ENCODE results near the gene ITGAX.
"Not testable (repeated sequence)": the region's sequence is repeated elsewhere in the genome, so short reads cannot be mapped to it uniquely, and the experiment has no call there.

ITGAX gene

DNA sequence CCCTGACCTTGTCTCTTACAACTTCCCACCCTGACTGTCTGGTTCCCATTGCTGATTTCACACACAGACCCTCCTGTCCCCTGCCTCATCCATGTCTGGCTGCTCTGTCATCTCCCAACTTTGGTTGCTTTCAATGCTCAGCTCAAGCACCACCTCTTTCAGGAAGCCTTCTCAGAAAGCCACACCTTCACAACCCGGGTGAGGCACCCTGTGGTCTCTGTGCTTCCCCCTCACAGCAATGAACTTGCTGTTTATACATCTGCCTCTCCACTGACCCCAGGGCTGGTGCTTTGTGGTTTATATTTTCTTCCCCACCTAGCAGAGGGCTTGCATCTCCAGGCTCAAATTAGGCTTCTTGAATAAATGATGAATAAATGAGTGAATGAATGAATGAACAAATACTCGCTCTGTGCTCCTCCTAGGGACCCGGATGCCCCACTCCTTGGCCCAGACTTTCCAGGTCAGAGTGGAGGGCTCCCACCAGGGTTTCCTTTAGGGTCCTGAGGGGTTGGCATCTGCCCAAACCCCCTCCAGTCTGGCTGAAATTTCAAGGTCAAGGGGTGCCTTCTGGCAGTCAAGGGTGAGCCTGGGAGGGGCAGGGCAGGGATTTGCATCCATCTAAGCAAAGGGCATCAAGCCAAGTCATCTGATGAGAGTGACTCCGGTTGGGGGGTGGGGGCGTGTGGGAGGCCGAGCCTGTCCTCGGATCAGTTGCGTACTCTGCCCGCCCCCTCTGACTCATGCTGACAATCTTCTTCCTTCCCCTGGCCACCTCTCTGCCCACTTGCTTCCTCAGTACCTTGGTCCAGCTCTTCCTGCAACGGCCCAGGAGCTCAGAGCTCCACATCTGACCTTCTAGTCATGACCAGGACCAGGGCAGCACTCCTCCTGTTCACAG is at the start of gene ITGAX:
Gene ITGAX, plus strand, starts transcription at position 783 of the 898 bp plus-strand sequence. Its CDS starts 79 bp downstream, at position 862.
- FAIRE-seq, result no peak

DNA sequence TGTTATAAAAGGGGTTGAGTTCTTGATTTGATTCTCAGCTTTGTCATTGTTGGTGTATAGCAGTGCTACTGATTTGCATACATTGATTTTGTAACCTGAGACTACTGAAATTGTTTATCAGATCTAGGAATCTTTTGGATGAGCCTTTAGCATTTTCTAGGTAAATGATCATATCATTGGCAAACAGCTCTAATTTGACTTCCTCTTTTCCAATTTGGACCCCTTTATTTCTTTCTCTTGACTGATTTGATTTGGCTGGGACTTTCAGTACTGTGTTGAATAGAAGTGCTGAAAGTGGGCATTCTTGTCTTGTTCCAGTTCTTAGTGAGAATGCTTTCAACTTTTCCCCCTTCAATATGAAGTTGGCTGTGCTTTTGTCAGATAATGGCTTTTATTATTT is 49.8 kb upstream of the ITGAX start:
- no peak for FAIRE-seq

DNA sequence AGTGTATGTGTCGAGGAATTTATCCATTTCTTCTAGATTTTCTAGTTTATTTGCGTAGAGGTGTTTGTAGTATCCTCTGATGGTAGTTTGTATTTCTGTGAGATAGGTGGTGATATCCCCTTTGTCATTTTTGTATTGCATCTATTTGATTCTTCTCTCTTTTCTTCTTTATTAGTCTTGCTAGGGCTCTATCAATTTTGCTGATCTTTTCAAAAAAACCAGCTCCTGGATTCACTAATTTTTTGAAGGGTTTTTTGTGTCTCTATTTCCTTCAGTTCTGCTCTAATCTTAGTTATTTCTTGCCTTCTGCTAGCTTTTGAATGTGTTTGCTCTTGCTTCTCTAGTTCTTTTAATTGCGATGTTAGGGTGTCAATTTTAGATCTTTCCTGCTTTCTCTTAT is 46.6 kb upstream of the ITGAX start:
- not testable (repeated sequence) for FAIRE-seq

DNA sequence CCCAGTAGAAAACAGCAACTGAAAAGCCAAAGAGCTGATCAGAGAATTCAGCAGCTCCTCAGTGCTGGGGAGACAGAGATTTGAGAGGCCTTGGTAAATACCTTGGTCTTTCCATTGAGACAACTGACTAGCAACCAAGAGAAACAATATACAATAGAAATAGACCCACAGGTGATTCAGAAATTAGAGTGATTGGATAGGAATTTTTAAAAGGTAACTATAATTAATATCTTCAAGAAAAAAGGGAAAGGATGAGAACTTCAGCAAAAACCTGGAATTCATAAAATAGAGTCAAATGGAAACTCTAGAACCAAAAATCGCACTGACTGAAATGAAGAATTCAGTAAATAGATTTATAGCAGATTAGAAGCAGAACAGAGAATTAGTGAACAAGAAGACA is 32.5 kb upstream of the ITGAX start:
- FAIRE-seq, result no peak

DNA sequence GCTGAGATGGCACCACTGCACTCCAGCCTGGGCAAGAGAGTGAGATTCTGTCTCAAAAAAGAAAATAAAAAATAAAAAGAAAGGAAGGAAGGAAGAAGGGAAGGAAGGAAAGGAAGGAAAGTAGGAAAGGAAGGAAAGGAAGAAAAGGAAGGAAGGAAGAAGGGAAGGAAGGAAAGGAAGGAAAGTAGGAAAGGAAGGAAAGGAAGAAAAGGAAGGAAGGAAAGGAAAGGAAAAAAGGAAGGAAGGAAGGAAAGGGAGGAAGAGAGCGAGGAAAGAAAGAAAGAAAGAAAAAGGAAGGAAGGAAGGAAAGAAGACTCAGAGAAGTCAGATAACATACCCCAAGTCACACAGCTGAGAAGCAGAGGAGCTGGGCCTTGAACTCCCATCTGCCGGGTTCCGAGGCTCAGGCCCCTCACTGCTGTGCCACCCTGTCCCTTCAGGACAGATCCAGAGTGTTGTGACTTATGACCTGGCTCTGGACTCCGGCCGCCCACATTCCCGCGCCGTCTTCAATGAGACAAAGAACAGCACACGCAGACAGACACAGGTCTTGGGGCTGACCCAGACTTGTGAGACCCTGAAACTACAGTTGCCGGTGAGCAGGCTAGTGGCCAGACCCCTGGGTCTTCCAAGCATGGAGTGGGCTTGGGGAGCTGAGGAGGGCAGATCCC is 30.9 kb upstream of the ITGAX start:
- FAIRE-seq, result no peak

DNA sequence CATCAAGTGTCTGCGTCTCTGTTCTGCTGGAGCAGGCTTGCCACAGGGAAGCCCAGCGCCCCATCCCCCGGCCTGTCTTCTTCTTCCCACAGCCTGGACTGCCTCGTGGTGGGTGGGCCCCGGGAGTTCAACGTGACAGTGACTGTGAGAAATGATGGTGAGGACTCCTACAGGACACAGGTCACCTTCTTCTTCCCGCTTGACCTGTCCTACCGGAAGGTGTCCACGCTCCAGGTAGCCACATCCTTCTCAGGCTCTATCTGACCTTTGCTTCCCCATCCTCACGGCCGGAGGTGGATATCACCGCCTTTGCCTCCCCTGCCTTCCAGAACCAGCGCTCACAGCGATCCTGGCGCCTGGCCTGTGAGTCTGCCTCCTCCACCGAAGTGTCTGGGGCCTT is 29.8 kb upstream of the ITGAX start:
- FAIRE-seq, result no peak

DNA sequence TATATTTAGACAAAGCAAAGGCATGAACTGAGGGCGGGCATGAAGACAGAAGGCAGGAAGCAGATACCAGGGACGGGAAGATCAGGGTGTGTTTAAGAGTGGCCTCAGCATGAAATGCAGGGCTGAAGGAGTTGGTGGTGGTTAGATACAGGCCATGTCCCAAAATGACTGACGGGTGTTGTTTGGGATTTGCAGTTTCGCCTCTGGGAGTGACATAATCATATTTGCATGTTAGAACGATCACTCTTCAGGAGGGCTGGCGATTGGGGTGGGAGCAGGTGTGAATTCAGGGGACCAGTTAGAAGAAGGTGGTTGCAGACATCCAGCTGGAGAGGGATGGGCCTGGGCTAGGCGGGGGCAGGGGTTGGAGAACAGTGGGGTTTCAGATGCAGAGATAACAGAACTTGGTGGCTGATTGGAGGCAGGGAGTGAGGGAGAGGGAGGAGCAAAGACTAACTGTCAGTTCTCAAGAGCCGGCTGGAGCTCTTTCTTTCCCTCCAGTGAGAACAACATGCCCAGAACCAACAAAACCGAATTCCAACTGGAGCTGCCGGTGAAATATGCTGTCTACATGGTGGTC is 27.2 kb upstream of the ITGAX start:
- FAIRE-seq, result no peak

DNA sequence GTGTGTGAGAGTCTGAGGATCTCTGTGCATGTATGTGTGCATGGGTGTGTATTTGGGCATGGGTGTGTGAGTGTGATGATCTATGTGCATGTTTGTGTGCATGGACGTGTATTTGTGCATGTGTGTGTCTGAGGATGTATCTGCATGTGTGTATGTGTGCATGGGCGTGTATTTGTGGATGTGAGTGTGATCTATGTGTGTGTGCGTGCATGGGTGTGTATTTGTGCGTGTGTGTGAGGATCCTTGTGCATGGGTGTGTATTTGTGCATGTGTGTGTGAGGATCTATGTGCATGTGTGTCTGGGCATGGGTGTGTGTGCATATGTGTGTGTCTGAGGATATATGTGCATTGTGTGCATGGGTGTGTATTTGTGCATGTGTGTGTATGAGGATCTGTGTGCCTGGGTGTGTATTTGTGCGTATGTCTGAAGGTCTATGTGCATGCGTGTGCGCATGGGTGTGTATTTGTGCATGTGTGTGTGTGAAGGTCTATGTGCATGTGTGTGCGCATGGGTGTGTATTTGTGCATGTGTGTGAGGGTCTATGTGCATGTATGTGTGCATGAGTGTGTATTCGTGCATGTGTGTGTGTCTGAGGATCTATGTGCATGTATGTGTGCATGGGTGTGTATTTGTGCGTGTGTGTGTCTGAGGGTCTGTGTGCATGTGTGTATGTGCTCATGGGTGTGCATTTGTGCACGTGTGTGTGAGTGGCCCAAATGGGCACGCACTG is 26.5 kb upstream of the ITGAX start:
- no peak for FAIRE-seq

DNA sequence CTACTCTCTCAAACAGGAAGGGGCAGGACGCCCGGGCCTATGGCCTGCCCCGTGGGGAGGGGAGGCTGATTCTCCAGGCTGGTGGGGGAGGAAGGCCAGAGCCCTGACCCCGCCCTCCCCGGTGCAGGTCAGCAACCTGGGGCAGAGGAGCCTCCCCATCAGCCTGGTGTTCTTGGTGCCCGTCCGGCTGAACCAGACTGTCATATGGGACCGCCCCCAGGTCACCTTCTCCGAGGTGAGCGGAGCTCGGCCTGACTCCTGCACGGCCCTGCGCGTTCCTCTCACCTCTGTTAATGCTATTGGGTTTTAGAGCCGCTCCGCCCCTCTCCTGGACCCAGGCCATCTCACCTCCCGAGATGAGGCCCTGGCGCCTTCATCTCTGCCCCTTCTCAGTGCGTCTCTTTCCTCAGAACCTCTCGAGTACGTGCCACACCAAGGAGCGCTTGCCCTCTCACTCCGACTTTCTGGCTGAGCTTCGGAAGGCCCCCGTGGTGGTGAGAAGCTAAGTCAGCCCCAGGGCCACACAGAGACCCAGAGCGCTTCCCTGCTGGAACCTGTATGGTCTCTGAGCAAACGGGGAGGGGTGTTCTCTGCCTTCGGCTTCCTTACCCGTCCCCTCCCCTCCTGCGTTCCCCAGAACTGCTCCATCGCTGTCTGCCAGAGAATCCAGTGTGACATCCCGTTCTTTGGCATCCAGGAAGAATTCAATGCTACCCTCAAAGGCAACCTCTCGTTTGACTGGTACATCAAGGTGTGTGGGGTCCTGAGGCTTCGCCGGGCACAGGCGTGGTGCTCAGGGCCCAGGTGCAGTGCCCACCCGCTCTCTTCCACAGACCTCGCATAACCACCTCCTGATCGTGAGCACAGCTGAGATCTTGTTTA is 25.1 kb upstream of the ITGAX start:
- no peak for FAIRE-seq

DNA sequence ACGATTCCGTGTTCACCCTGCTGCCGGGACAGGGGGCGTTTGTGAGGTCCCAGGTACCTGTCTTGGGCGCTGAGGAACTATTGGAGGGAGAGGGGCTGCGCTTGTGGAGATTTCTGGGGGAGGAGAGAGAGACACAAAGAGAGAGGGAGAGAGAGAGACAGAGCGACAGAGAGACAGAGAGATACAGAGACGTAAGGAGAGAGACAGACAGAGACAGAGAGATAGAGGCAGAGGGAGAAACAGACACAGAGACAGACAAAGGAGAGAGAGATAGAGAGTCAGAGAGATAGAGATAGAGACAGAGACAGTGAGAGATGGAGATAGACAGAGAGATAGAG is 24.5 kb upstream of the ITGAX start:
- FAIRE-seq, result no peak

DNA sequence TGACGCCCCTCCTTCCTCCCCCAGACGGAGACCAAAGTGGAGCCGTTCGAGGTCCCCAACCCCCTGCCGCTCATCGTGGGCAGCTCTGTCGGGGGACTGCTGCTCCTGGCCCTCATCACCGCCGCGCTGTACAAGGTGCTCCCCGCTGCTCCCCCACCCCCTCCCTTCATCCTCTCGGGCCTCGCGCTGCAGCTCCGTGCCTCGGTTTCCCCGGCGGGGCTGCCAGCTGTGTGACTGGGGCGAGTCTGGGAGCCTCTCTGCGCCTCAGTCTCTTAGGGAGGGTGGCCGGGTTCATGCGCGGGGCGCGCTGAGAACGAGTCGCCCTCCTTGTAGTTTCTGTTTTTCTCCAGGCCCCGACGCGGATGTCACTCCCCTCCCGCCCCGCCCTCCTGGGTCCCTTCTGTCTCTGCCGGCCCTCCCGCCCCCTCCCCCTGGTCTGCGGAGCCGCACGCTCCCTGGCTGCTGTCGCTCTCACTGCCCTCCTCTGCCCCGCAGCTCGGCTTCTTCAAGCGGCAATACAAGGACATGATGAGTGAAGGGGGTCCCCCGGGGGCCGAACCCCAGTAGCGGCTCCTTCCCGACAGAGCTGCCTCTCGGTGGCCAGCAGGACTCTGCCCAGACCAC is 23.7 kb upstream of the ITGAX start:
- no peak for FAIRE-seq

DNA sequence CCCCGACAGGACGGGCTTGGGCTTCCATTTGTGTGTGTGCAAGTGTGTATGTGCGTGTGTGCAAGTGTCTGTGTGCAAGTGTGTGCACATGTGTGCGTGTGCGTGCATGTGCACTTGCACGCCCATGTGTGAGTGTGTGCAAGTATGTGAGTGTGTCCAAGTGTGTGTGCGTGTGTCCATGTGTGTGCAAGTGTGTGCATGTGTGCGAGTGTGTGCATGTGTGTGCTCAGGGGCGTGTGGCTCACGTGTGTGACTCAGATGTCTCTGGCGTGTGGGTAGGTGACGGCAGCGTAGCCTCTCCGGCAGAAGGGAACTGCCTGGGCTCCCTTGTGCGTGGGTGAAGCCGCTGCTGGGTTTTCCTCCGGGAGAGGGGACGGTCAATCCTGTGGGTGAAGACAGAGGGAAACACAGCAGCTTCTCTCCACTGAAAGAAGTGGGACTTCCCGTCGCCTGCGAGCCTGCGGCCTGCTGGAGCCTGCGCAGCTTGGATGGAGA is 23.1 kb upstream of the ITGAX start:
- no peak for FAIRE-seq

DNA sequence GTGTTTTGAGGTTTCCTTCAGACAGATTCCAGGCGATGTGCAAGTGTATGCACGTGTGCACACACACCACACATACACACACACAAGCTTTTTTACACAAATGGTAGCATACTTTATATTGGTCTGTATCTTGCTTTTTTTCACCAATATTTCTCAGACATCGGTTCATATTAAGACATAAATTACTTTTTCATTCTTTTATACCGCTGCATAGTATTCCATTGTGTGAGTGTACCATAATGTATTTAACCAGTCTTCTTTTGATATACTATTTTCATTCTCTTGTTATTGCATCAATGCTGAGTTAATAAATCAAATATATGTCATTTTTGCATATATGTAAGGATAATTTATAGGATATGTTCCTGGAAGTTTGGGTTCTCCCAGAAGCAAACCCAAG is 22.4 kb upstream of the ITGAX start:
- no peak for FAIRE-seq

DNA sequence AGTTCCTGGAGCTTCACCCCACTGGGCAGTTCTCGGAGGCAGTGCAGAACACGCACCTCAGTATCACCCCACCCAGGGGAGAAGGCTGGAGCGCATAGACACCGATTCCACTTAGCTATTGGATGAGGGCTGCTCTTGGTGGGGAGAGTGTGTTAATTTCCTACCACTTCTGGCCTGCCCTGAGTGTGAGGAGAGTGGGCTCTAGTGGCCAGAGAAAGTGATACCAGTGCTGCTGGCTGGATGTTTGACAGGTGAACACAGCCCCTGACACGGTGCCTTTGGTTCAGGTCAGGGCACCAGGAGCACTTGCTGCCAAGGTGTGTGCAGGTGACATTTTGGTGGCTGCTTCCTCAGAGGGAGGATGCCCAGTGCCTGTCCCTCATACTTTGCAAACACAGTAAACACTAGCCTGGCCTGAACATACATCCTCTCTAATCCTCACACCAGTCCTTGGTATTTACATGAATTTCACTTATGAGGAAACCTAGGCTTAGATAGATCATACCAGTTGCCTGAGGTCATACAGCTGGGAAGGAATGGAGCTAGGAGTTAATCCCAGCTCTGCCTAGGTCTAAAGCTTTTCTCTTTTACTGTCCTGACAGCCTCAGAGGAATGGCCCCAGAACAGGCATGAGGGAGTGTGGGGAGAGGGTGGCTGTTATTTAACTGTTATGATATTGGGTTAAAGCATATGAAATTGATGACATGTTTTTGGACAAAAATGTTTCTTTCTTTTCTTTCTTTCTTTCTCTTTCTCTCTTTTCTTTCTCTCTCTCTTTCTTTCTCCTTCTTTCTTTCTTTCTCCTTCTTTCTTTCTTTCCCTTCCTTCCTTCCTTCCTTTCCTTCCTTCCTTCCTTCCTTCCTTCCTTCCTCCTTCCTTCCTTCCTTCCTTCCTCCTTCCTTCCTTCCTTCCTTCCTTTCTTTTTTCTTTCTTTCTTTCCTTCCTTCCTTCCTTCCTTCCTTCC is 21.0 kb upstream of the ITGAX start:
- no peak for FAIRE-seq

DNA sequence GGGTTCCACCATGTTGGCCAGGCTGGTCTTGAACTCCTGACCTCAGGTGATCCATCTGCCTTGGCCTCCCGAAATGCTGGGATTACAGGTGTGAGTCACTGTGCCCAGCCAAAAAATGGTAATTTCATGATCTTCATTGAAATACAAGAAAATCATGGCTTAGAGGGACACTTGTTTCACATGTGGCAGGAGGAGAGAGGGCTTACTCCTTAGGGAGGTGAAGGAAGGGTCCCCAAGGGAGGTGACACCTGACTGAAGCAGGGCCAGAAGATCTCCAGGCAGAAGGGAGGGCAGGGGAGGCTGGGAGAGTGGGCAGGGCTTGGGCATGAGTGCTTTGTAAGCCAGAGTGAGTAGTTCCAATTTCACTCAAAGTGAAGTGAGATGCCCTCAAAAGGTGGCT is 20.0 kb upstream of the ITGAX start:
- no peak for FAIRE-seq

DNA sequence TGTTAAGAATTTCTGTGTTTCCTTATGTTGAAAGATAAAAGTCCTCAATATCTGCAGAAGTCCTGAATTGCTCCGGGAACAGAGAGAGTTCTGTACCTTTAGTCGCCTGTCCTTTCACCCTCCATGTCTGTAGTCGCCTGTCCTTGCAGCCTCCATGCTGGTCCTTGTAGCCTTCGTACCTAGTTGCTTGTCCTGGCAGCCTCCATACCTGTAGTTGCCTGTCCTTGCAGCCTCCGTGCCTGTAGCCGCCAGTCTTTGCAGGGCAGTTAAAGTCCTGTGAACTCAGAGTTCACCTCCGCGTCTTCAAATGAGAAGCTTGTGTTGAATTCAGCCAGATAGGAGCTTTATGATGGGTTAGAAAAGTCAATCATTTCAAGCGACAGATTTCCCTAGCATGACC is 19.5 kb upstream of the ITGAX start:
- FAIRE-seq, result no peak

DNA sequence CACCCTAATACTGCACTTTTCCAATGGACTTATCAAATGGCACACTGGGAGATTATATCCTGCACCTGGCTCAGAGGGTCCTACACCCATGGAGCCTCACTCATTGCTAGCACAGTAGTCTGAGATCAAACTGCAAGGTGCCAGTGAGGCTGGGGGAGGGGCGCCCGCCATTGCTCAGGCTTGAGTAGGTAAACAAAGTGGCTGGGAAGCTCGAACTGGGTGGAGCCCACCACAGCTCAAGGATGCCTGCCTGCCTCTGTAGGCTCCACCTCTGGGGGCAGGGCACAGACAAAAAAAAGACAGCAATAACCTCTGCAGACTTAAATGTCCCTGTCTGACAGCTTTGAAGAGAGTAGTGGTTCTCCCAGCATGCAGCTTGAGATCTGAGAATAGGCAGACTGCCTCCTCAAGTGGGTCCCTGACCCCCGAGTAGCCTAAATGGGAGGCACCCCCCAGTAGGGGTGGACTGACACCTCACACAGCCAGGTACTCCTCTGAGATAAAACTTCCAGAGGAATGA is 16.8 kb upstream of the ITGAX start:
- FAIRE-seq, result not testable (repeated sequence)

DNA sequence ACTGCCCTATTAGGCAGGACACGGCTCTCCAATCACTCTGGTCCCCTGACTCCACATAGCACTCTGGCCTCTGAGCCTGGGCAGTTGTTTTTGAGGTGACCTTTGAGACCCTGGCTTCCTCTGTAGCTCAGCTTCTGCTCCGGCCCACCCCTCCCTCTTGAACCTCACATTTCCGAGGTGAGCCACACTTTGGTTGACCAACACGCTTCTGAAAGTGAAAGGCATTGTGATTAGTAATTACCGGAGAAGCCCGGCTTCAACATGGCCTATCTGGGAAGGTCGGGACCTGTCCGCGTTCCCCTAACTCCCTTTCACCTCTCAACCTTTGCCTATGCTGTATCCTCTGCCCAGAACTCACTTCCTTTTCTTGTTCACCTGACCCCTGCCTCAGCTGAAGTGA is 10.3 kb upstream of the ITGAX start:
- no peak for FAIRE-seq

DNA sequence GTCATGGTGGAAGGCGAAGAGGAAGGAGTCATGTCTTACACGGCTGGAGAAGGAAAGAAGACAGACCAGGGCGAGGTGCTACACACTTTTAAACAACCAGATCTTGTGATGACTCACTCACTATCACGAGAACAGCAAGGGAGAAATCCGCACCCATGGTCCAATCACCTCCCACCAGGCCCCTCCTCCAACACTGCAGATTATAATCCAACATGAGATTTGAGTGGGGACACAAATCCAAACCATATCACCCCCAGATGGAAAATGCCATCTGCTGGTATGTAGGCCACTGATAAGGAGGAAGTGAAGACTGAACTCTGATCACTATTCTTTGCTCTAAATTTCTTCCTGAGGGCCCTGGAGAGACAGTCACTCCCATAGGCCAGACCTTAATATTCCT is 7.5 kb upstream of the ITGAX start:
- FAIRE-seq, result no peak

DNA sequence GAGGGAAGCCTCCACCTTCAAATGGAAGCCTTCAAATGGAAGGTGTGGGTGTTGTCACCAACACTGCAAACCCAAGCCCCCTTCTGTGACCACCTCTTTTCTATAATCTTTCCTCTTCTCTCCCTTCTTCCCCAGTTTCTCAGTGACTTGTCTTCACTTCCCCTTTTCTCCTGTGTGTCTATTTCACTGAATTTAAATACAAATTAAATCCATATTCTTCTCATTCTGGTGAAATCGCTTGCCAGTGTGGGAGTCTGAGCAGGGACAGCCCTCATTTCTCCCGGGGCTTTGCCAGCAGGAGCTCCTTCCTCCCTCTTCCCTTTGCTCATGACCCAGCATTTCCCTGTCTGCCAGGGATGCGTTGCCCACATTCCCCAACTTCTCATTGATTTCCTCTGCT is 6.4 kb upstream of the ITGAX start:
- no peak for FAIRE-seq
